Midbrain (tissue), 1 donor: ENCODE results near the gene ZC3H12C.
"Not testable (repeated sequence)": the region's sequence is repeated elsewhere in the genome, so short reads cannot be mapped to it uniquely, and the experiment has no call there.

ENCODE experiments used
- DNase-seq: peaks from one replicate; lab custom pipeline; 2025; lab: John Stamatoyannopoulos, UW

Gene ZC3H12C

DNA sequence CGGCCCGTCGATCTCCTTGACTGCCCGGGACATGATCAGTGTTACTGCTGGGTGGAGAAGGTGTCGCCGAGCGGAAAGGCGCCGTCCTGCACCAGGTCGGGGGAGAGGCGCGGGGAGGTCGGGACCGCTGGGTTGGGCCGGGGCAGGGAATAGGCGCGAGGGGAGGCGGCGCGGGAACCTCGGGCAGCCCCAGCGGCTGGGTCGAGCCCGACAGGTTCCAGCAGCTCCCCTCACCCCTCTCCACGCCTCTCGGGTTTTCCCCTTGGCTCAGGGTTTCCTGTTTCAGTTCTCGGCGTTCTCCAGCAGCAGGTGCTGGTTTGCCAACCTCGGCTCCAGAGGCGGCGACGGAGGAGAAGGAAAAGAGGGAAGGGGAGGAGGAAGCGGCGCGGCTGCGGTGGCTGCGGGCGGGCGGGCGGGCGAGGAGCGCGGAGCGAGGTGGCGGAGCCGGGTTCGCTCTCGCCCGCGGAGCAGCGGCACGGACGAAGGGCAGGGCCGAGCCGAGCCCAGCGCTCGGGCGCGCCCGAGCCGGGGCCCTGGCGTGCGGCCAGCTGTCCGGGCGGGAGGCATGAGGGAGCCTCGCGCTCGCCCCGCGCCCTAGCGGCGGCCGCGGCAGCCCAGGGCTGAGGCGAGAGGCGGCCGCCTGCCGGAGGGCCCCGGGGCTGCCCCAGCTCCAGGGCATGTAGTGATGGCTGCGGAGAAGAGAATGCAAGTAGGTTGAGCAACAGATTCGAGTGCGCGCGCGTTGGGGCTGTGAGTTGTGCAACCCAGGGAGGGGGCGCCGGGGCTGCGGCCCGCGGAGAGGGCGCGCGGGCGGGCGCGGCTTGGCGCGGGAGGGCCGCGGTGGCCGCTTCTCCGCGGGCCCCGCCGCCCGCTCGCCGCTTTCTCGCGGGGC is at the start of gene ZC3H12C:
Gene ZC3H12C (plus strand): TSS at position 878 of the 892 bp plus-strand sequence. CDS start 20 bp downstream, outside the sequence.
- peak; percentile 81 for DNase-seq

DNA sequence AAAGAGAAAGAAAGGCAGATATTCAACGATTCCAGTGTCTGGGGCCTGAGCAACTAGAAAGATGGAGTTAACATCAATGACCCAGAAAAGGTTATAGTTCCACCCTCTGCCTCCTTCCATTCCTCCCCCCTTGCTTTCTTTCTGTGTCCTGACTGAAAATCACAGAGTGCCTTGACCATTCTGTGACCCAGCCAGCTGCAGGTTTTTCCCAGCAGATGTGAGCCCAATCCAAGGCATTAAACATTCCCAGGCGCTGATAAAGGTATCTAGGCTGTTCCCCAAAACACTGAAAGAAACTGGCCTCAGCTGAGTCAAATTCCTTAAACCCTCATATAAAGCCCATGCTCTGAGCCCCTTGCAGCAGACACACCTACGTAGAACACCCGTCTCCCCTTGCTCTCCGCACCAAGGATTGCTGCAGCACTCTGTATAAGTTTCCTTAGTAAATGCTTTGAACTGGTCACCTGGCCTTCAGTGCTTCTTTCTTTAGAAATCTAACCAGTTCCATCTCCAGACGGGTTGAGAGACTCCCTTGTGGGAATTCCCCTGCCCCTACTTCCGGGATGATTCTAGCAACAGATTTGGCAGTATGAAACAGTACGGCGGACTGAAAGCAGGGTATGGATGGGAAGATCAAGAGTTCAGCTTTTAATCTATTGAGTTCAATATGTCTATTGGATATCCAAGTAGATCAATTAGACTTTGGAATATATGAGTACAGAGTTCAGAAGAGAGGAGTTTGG is 48.8 kb upstream of the ZC3H12C start:
- no peak for DNase-seq

DNA sequence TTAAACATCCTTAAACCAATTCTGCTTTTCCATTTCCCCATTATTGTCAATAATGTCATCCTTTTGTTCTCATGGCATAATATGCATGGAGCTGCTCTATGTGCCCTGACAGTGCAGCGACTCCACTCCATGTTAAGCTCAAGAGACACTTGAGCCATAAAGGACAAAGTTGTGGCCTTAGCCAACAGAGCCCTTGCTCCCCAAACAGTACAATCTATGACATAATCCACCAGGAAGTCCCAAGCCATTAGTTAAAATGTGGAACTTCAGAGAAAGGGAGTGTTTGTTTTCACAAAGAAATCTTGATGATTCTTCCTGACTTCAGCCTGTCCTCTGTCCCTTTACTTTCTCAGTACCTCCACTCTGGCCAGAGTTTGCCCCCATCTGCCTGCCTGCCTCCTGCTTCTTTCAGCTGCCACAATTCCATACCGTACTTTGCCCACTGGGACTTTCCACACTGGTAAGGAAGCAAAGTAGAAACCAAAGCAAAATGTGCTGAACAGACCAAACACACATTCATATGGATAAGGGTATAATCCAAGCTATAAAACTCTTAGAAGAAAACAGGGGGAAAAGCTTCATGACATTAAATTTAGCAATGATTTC is 46.3 kb upstream of the ZC3H12C start:
- DNase-seq = no peak

DNA sequence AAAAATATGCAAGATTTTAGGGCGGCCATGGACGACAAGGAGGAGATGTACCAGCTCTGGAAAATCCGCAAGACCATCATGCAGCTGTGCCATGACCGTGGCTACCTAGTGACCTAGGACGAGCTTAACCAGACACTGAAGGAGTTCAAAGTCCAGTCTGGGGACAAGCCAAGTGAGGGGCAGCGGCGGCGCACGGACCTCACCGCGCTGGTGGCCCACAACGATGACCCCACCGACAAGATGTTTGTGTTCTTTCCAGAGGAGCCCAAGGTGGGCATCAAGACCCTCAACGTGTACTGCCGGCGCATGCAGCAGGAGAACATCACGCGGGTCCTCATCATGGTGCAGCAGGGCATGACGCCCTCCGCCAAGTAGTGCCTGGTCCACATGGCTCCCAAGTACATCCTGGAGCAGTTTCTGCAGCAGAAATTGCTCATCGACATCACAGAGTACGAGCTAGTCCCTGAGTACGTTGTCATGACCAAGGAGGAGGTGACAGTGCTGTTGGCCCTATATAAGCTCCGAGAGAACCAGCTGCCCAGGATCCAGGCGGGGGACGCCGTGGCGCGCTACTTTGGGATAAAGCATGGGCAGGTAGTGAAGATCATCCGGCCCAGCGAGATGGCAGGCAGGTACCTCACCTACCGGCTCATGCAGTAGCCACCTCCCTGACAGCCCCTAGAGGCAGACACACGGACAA is 43.5 kb upstream of the ZC3H12C start:
- DNase-seq = no peak

DNA sequence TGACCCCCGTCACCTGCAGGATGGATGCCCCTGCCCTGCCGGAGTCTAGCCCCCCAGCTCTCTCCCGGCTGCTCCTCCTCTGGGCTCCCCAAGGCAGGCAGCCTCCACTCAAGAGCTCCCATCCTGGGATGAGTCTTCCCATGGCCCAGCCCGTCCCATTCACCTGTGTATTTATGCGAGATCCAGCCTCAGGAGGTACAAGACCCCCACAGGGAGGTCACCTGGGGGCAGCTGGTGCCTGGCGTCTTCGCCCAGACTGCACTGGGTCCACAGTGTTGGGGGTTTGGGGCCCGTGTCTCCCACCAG is 43.0 kb upstream of the ZC3H12C start:
- DNase-seq = no peak

DNA sequence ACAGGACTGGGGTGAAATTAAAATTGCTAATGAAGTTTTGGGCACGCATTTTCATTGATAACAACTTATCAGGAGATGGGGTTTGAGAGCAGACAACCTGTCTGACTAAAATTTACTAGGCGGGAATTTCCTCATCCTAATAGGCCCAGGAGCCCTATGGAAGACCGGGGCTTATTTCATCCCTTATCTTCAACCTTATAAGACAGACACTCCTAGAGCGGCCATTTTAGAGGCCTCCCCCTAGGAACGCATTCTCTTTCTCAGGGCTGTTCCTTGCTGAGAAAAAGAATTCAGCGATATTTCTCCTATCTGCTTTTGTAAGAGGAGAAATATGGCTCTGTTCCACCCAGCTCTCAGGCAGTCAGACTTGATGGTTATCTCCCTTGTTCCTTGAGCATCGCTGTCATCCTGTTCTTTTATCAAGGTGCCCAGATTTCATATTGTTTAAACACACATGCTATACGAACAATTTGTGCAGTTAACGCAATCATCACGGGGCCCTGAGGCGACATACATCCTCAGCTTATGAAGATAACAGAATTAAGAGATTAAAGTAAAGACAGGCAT is 39.3 kb upstream of the ZC3H12C start:
- no peak for DNase-seq

DNA sequence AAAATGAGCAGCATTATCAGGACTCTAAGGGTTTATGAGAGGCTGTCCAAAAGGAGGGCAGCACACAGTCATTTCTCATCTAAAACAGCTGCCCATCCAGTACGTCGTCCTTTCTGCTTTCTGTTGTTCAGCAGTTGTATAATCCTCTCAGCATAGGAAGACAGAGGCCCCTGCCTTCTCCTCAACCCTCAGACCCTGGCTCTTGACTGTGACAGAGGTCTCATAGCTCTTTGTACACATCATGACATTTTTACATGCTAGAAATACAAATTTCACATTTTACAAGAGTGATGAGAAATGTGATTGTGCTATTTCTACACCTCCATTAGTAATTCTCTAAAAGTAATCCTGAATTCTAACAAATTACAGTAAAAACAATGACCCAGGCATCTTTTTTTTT is 36.2 kb upstream of the ZC3H12C start:
- no peak for DNase-seq

DNA sequence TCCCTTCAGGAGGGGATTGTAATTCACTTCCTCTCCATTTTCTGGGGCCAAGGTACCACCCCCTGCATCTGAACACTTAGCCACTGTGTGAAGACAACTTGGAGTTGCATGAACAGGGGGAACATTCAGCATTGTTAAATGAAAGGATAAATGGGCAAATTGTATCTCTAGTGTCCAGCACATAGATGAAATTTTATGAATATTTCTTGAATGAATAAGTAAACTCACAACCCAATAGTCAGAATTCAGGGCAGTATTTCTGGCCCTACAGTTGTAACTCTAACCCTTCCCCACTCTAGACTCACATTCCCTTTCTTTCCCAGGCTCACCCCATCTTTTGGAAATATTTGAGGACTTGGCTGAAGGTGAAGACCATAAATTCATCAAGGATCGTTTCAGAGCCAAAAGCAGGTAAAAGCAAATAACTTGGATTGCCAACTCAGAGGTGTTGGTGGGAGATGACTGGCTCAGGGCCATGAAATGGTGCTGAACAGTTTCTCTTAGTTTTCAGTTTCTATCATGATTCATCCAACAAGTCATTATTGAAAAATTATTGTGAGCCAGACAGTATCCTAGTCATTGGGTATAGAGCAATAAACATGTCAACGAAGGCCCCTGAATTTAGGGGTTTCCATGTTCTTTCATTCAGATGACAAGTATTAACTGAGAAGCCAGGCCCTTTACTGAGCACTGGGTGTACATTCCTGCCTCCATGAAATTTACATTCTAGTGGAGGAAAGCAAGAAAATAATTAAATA is 33.3 kb upstream of the ZC3H12C start:
- DNase-seq = no peak

DNA sequence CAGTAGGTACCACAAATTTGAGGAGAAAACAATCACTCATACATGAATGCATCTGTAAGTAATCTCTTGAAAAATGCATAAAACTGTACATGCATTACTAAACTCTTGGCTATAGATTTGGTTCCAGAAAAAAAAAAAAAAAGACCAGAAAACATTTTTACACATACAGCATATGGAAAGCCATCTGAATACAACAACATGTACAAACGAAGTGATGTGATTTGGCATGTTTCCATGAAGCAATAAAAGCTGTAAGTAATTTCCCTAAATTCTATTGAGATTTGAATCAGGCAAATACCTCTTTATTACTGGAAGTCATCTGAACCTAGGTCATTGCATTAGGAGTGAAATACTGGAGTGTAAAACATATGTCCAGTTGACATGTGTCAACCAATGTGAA is 31.9 kb upstream of the ZC3H12C start:
- no peak for DNase-seq

DNA sequence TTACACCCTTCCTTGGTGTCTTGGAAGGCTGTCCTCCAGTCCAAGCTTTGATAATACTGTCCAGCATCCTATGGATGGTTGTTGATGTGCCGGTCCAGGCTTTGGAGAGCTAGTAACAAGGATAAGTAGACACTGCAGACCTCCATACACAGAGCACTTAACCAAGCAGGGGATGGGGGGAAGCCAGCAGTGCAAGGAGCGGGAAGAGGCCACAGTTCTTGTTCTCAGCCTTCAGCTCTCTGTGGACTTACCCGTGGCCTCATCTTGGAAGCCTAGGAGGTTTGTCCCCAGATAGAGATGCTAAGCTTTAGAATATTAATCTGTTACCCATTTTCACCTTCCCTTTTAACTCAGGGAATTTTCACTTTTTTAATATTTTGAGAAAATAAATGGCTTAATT is 30.9 kb upstream of the ZC3H12C start:
- no peak for DNase-seq

DNA sequence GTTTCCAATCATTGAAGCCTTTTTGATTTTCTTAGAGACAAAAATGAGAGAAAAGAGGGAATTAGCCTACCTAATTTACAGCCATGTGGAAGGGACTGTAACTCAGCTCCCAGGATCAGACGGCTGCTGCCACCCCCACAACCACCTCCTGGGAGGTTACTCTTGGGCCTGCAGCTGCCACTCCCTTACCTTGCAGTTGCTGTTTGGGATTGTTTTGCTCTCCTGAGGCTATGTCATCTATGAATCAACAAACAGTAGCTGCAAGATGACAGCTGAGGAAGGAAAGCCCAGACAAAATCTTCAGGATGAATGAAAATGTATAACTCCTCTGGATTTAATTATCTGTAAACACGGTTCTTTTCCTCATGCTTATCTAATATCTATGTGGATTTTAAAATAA is 28.0 kb upstream of the ZC3H12C start:
- DNase-seq = no peak

DNA sequence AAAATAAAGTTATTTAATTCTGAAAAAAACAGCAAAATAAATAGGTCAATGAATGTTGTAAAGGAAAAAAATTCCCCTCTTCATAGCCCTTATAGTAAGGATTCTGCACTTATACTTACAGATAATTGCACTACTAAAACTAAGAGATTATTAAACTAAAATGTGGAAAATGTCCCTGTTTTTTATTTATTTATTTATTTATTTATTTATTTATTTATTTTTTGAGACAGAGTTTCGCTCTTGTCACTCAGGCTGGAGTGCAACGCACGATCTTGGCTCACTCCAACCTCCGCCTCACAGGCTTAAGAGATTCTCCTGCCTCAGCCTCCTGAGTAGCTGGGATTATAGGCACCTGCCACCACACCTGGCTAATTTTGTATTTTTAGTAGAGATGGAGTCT is 25.2 kb upstream of the ZC3H12C start:
- DNase-seq = not testable (repeated sequence)

DNA sequence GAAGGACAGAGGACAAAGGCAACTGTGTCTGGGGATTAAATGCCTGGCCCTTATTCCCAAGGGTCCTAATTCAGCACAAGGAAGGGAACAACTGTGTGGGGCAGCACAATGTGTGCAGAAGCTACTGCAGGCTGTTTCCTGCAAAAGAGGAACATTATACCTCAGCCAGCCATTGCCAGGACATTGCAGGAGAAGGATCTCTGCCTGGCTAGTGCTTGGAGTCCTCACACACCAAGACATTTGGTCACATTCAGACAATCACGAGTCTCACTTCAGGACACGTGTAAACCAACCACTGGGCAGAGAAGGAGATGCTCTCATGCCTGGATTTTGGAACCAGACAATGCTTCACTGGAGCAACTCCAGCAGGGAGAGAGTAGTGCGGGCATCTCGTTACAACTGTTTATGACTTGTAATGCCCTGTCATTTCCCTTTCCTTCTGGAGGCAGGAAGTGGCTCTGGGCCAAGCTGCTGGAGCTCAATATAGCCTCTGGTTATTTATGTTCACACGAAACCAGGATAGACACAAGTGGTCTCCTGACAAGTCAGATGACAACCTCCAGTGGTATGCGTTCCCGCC is 23.9 kb upstream of the ZC3H12C start:
- DNase-seq = peak; percentile 3

DNA sequence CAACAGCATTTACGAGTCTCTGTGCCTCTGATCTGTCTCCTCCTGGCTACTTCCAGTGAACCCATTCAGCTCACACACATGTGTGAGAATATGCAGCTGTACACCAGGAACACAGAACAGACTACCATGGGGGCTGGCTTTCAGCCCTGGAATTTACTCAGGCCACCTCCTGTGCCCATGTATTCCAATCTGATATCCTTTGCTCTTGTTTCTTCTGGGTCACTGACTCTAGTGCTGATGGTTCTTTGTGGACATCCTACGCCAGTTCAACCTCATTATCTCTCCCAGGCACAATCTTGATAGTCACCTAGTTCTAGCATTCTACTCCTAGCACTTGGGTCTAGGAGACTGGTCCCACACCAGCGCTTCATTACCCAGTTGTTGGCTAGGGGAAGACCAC is 23.0 kb upstream of the ZC3H12C start:
- no peak for DNase-seq

DNA sequence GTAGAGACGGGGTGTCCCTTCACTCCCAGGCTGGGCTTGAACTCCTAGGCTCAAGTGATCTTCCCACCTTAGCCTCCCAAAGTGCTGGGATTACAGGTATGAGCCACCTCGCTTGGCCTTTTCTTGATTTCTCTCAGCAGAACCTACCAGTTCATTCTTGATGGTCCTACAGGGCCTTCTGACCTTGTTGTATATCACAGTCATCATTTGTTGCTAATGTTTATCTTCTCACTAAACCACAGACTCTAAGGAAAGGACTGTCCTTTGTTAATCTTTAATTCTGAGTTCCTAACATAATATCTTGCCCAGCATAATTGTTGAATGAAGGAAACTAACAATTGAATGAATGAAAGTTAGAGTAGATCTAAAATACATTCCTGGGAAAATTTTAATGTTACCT is 22.0 kb upstream of the ZC3H12C start:
- DNase-seq = no peak

DNA sequence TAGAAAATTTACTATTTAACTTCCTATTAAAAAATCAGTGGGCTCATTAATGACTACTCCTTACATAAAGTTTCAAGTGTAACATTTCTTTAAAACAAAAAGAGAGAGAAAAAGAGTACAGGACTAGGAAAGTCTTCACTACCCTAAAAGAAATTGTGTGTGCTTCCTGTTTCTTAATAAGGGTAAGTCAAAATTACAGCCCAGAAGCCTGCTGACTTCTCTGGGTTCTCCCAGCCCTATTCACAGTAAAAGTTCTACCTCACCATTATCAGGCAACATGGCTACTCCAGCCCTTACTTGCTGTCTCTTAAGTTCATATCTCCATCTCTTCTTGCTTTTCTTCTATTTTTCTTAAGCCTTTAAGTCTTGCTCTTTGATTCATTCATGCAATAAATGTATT is 20.3 kb upstream of the ZC3H12C start:
- no peak for DNase-seq

DNA sequence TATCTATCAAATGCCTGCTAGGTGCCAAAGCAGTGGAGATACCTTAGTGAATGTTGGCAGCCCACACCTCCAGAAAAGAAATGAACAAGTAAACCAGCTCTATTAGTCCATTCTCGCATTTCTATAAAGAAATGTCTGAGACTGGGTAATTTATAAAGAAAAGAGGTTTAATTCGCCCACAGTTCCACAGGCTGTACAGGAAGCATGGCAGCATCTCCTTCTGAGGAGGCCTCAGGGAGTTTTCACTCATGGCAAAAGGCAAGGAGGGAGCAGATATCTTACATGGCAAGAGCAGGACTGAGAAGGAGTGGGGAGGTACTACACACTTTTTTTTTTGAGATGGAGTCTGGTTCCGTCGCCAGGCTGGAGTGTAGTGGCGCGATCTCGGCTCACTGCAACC is 18.7 kb upstream of the ZC3H12C start:
- no peak for DNase-seq

DNA sequence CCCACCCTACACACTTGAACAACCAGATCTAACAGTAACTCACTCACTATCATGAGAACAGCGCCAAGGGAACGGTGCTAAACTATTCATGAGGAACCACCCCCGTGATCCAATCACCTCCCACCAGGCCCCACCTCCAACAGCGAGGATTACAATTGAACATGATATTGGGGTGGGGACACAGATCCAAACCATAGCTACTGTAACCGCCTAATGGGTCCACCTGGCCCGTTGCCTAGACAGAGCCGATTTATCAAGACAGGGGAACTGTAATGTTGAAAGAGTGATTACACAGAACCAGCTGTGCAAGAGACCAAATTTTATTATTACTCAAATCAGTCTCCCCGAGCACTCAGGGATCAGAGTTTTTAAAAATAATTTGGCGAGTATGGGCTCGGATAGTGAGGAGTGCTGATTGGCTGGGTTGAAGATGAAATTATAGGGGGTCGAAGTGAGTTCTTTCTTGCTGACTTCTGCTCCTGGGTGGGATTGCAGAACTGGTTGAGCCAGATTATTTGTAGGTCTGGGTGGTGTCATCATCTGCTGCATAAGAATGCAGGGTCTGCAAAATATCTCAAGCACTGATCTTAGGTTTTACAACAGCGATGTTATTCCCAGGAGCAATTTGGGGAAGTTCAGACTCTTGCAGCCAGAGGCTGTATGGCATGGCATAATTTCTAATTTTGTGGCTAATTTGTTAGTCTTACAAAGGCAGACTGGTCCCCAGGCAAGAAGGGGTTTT is 17.9 kb upstream of the ZC3H12C start:
- DNase-seq = no peak

DNA sequence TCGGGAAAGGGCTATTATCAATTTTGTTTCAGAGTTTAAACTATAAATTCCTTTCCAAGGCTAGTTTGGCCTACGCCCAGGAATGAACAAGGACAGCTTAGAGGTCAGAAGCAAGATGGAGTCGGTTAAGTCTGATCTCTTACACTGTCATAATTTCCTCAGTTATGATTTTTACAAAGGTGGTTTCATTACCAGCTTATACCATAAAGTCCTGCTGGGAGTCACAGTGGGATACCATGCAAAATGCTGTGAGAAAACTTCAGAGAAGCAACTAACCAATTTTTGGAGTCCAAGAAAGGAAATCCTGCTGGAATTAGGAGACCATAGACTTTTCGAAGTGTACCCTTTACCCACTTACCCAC is 17.4 kb upstream of the ZC3H12C start:
- no peak for DNase-seq

DNA sequence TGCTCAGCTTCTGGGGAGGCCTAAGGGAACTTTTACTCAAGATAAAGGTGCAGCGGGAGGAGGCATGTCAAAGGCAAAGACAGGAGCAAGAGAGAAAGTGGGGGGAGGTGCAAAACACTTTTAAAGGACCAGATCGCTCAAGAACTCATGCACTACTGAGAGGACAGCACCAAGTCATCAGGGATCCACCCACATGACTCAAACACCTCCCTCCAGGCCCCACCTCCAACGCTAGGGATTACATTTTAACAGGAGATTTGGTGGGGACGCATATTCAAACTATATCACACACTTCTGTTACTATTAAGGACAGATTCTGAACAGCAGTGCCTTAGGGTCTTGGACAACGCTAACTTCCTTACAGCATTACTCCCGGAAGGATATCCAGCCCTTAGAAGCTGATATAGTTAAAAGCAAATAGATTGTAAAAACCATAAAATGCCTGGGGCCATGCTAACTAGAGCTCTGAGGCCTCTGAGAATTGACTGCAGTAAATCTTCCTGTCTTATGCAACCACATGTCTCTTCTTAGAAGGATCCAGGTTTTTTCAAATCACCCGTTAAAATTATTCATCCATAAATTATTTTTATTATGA is 16.7 kb upstream of the ZC3H12C start:
- DNase-seq = no peak
